Esophagus squamous epithelium (tissue), 4 donors: ENCODE measurements around the gene ZNF419.

ENCODE experiments used
- POLR2A ChIP-seq, 4 donors: fragments of 450-650 bp; IDR thresholded peaks; one replicate each; pipeline ENCODE4 v1.6.1; 2017; ENCODE audit warnings: antibody characterized with exemption in 4 of 4, mild to moderate bottlenecking in 4 of 4, moderate library complexity in 3 of 4
- TF ChIP-seq, protein P1 (sequence below), 6 experiments: fragments of 450-650 bp in 4 of 6; fragments of 200-600 bp in 2 of 6; sonication (generic) in 2 of 6; IDR thresholded peaks; one replicate each; pipeline ENCODE4 v1.5.1; 2016 to 2019; ENCODE audit warnings: antibody characterized with exemption in 6 of 6, mild to moderate bottlenecking in 4 of 6, moderate library complexity in 4 of 6

DNA sequence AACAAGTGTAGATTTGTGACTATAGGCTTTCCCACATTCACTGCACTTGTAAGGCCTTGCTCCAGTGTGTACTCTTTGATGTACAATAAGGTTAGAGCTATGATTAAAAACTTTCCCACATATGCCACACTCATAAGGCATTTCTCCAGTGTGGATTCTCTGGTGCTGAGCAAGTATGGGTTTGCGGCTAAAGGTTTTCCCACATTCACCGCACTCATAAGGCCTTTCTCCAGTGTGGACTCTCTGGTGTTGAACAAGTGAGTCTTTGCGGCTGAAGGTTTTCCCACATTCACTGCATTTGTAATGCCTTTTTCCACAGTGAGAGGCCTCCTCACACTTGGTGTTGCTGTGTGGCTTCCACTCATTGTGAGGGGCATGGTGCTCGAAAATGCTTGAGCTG, 13.9 kb upstream of the ZNF419 start:
- TF ChIP-seq POLR2A (IDR thresholded peaks at IDR 0.05) = no peak
- TF ChIP-seq, protein P1, sequence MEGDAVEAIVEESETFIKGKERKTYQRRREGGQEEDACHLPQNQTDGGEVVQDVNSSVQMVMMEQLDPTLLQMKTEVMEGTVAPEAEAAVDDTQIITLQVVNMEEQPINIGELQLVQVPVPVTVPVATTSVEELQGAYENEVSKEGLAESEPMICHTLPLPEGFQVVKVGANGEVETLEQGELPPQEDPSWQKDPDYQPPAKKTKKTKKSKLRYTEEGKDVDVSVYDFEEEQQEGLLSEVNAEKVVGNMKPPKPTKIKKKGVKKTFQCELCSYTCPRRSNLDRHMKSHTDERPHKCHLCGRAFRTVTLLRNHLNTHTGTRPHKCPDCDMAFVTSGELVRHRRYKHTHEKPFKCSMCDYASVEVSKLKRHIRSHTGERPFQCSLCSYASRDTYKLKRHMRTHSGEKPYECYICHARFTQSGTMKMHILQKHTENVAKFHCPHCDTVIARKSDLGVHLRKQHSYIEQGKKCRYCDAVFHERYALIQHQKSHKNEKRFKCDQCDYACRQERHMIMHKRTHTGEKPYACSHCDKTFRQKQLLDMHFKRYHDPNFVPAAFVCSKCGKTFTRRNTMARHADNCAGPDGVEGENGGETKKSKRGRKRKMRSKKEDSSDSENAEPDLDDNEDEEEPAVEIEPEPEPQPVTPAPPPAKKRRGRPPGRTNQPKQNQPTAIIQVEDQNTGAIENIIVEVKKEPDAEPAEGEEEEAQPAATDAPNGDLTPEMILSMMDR (IDR thresholded peaks at IDR 0.05) = no peak
